Measurements from ENCODE around the gene TM7SF2.

Gene TM7SF2

GRCh38 chr11:65111744-65112545, at the start of gene TM7SF2:
TM7SF2 (plus strand) TSS chr11:65111872; CDS start chr11:65112016, 144 bp downstream.
- peak; percentile 84 to 93 (median 88) for DNase-seq (ENCODE audit: low read depth in 4 of 4, low spot score in 1 of 4)

GRCh38 chr11:65063532-65063931, 48.1 kb upstream of the TM7SF2 start:
- DNase-seq (ENCODE audit: low read depth in 4 of 4, low spot score in 1 of 4), result no peak

- DNase-seq (ENCODE audit: low read depth in 4 of 4, low spot score in 1 of 4), result no peak
These were observed 46.8 kb upstream of the TM7SF2 start for GRCh38 chr11:65064847-65065240.

- no peak for DNase-seq (ENCODE audit: low read depth in 4 of 4, low spot score in 1 of 4)
These were observed 45.8 kb upstream of the TM7SF2 start for GRCh38 chr11:65065851-65066250.

DNA sequence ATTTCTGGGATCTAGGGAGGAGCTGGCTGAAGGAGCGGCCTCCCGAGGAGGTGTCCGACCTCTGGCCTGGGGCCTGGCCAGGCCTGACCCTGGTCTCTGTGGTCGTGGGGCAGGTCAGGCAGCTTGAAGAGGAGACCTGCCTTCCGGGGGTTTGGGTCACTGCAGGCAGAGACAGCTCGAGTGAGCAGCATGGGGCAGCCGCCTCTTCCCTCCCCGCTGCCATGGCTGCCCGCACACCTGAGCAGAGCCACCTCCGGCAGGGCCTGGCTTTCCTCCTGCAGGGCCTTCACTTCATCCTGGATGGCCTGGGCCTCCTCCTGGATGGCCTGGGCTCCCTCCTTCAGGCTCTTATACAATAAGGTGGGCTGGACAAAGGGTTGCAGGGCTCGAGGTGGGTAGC, 45.4 kb upstream of the TM7SF2 start:
- no peak for DNase-seq (ENCODE audit: low read depth in 4 of 4, low spot score in 1 of 4)

DNA sequence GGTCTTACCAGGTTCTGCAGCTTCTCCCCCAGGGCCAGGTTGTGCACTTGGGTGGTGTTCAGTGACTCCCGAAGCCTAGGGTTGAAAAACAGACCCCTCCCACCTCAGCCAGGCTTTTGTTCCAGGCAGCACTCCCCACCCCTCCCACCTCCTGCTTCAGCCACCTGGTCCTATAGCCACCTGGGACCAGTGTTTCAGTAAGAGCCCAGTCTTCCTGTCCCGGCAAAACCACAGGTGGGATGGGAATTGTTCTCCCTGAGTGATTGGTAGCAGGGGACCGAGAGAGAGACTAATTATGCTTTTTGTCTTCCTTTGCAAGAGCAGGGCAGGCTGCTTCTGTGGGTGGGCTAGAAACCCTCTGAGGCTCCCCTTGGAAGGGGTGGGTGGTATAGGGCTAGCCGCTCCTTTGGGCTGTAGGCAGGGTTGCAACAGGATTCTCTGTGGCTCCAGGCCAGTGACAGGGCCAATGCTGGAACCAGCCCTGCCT, 44.8 kb upstream of the TM7SF2 start:
- DNase-seq (ENCODE audit: low read depth in 4 of 4, low spot score in 1 of 4), result no peak

DNA sequence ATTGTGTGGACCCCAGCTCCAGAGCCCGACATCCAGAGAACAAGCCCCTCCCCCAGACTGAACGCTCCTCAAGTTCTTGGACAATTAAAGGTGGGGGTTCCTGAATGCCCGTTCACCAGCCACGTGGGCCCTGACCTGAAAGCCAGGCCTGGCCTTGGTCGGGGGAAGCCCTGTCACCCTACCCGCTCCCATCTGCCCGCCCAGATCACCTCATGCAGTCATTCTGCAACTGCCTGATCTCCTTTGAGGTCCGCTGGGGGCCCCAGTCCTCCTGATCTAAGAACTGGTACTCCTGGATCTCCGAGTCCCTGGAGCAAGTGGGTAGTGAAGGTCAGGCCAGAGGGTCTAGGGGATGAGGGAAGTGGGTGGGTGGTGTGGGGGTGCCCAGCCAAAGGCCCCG, 44.2 kb upstream of the TM7SF2 start:
- no peak for DNase-seq (ENCODE audit: low read depth in 4 of 4, low spot score in 1 of 4)

- DNase-seq (ENCODE audit: low read depth in 4 of 4, low spot score in 1 of 4), result no peak
These were observed 42.5 kb upstream of the TM7SF2 start for GRCh38 chr11:65069217-65069616.

- no peak for DNase-seq (ENCODE audit: low read depth in 4 of 4, low spot score in 1 of 4)
These were observed 39.6 kb upstream of the TM7SF2 start for GRCh38 chr11:65071907-65072630.

DNA sequence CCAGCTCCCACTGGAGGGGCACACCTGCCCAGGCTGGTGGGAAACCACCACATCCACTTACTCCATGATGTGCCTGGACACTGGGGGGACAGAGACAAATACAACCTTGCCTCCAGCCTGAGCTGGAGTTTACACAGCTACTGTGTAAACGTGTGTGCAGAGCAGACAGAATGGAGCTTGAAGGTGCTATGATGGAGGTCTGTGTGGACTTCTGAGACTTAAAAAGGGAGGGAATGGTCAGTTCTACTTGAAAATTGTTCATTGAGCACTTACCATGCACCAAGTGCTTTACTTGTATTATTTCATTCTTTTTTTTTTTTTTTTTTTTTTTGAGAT, 39.1 kb upstream of the TM7SF2 start:
- no peak for DNase-seq (ENCODE audit: low read depth in 4 of 4, low spot score in 1 of 4)

GRCh38 chr11:65077451-65077850, 34.2 kb upstream of the TM7SF2 start:
- no peak for DNase-seq (ENCODE audit: low read depth in 4 of 4, low spot score in 1 of 4)

DNA sequence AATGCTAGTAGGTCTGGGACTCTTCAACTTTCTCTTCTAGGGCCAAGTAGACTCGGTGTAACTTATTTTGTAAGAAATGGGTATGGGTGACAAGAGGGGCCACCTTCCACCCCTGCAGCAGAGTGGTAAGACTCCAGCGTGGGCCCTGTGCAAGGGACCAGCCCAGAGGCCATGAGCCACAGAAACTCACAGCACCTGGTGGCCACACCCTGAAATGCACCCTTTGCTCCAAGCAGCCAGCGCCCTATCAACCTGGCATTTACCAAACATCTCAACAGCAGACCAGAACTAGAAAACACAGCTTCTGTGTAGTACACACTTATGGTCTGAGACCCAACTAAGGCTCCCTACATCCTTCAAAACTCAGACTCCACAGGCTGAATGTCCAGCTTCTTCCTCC, 33.5 kb upstream of the TM7SF2 start:
- DNase-seq (ENCODE audit: low read depth in 4 of 4, low spot score in 1 of 4), result peak; percentile 28 to 43 (median 42)

DNA sequence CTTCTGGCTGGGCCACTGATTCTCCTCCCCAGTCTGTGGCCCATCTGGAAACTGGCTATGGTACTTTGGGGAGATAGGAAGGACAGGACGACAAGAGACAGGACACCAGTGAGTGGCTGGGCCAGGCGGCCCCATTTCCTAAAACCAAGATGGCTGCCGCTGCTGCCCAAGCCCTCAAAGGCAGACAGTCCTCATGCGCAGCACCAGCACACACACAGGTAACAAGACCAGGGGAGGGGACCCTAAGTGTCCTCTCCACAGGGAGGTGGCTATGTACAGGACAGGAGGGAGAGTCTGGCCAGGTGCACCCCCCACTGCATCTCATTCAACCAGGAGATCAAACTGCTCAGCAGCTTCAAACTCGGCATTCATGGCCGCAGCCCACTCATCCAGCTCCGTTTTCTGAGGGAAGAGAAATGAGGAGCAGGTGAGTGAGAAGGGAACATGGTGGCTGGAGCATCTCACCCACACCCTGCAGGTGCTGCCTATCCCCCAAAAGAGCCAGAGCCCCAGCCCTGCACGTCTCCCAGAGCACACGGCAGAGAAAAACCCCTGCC, 32.8 kb upstream of the TM7SF2 start:
- DNase-seq (ENCODE audit: low read depth in 4 of 4, low spot score in 1 of 4), result no peak

DNA sequence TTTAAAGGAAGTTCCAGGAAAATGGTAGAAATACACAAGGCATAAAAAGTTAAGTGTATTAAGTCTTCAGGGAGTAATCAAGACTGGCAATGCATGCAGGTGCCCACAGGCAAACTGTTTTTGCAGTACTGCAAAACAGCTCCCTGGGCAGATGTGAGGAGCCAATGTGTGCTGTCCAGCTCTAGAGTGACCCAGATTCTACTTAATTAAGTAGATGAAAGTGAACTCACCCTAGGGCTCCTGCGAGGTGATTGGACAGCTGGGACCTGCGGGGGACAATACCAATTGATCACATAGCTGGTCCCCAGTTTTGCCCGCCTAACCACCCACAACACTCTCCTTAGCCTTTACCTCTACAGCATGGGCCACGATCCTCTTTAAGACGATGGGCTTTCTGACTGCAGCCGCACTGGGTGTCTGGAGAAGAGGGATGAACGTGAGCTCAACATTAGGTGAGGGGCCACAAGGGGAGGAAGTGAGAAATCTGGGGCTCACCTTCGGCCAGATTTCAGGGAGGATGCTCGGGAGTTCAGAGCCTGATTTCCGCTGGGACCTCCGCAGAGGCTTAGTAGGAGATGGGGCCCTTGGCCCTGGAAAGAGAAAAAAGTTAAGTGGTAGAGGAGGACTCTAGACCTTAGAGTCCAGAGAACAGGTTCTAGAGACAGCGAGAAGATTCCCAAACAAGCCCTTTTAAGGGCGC, 28.4 kb upstream of the TM7SF2 start:
- no peak for DNase-seq (ENCODE audit: low read depth in 4 of 4, low spot score in 1 of 4)

- peak; percentile 91 to 94 (median 92) for DNase-seq (ENCODE audit: low read depth in 4 of 4, low spot score in 1 of 4)
These were observed 27.7 kb upstream of the TM7SF2 start, which contains the start of the genes CDCA5 and ZFPL1 for GRCh38 chr11:65083834-65084597. CDCA5 (minus strand) TSS chr11:65084040; CDS start chr11:65083978, 62 bp downstream. ZFPL1 (plus strand) TSS chr11:65084222; CDS start chr11:65084699, 477 bp downstream.

GRCh38 chr11:65084598-65085375, 26.9 kb upstream of the TM7SF2 start:
- no peak for DNase-seq (ENCODE audit: low read depth in 4 of 4, low spot score in 1 of 4)

GRCh38 chr11:65085446-65085845, 26.2 kb upstream of the TM7SF2 start:
- no peak for DNase-seq (ENCODE audit: low read depth in 4 of 4, low spot score in 1 of 4)

GRCh38 chr11:65086809-65087208, 24.9 kb upstream of the TM7SF2 start:
- no peak for DNase-seq (ENCODE audit: low read depth in 4 of 4, low spot score in 1 of 4)

DNA sequence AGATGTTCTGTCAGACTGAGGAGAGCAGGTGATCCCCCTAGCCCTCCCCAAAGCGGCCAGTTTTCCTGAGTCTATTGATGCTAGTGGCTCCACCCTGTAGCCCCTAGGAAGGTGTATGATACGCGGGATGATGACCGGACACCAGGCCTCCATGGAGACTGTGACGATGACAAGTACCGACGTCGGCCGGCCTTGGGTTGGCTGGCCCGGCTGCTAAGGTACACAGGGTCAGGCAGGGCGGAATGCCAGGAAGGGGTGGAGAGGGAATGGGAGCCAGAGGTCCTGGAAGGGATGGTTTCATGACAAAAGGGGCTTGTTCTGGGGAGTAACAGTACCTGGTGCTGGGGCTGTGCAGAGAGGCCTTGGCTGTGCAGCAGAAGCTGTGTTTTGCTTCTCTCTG, 24.5 kb upstream of the TM7SF2 start:
- DNase-seq (ENCODE audit: low read depth in 4 of 4, low spot score in 1 of 4), result no peak

DNA sequence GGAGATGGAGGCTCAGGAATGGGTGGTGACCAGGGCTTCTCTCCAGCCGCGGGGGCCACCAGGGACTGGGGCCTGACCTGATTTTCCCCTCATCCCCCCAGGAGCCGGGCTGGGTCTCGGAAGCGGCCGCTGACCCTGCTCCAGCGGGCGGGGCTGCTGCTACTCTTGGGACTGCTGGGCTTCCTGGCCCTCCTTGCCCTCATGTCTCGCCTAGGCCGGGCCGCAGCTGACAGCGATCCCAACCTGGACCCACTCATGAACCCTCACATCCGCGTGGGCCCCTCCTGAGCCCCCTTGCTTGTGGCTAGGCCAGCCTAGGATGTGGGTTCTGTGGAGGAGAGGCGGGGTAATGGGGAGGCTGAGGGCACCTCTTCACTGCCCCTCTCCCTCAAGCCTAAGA, 23.8 kb upstream of the TM7SF2 start:
- no peak for DNase-seq (ENCODE audit: low read depth in 4 of 4, low spot score in 1 of 4)

All from stimulated activated CD4-positive, alpha-beta T cell treated with anti-CD3 and anti-CD28 coated beads, Interleukin-1b, Interleukin-23, amount 100 ng/mL, for 24 hours (primary cell).